DOHH2 (cell line): ENCODE results near the gene ACTRT3.

Experiments used
- CTCF ChIP-seq: fragments of 200-600 bp; sonication (generic); IDR thresholded peaks from one replicate; pipeline ENCODE4 v1.5.1; 2014; ENCODE audit warnings: antibody characterized with exemption, mild to moderate bottlenecking, low read depth, low read length; ENCODE audit not compliant: poor library complexity, severe bottlenecking
- EZH2phosphoT487 ChIP-seq: fragments of 200-600 bp; sonication (generic); IDR thresholded peaks from 2 replicates; pipeline ENCODE4 v1.6.1; 2017; ENCODE audit warnings: borderline replicate concordance, mild to moderate bottlenecking, antibody characterized with exemption, low read length, moderate library complexity, mixed read lengths

GRCh38 chr3:169812332-169813235 lies 43.2 kb upstream of the ACTRT3 start, which contains the start of the genes LRRC34 and LRRIQ4:
- no peak for TF ChIP-seq CTCF
- TF ChIP-seq EZH2phosphoT487, result no peak
